ENCODE data around the gene TET3. TPM values are rescaled to one million over a fixed set of nuclear protein-coding genes. Genes with fewer than 3 reads are reported as not detected.

The TET3 gene
- total RNA-seq, 4 donors from 2014 or later: 1.3 to 12.0 (median 7.8) TPM

DNA sequence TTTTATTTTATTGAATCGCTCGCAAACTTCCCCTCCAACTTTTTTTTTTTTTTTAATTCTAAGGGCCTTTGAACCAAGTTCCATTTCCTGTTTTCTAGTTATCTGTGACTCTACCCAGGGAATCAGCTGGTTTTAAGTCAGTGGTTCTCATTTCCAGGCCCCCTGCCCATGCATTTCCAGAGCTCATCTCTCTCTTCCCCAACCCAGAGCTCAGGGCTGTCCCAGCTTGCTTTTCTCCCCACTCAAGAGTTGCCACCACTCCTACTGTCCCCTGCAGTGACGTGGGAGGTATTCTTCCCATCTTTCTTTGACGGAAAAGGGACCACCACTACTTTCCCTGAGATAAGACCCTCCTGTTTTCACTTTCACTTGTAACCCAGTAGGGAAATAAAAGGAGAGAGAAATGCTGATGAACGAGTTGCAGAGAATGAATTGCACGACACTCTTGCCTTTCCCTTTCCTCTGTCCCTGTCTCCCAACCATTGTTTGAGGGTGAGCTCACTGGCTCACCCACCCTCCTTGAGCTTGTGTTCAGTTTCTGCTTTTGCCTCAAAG, 42.1 kb downstream of the TET3 start:
- H3K9me3 ChIP-seq: no peaks in the 10 kb centered on the region
- intact Hi-C loops (cut with DNase I; ENCODE audit: low total_unique reads): no loop called here
- H3K27me3 ChIP-seq: no peaks in the 10 kb centered on the region
- TF ChIP-seq, protein P1, sequence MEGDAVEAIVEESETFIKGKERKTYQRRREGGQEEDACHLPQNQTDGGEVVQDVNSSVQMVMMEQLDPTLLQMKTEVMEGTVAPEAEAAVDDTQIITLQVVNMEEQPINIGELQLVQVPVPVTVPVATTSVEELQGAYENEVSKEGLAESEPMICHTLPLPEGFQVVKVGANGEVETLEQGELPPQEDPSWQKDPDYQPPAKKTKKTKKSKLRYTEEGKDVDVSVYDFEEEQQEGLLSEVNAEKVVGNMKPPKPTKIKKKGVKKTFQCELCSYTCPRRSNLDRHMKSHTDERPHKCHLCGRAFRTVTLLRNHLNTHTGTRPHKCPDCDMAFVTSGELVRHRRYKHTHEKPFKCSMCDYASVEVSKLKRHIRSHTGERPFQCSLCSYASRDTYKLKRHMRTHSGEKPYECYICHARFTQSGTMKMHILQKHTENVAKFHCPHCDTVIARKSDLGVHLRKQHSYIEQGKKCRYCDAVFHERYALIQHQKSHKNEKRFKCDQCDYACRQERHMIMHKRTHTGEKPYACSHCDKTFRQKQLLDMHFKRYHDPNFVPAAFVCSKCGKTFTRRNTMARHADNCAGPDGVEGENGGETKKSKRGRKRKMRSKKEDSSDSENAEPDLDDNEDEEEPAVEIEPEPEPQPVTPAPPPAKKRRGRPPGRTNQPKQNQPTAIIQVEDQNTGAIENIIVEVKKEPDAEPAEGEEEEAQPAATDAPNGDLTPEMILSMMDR (IDR thresholded peaks at IDR 0.05): no peak
- no peak for TF ChIP-seq POLR2A (IDR thresholded peaks at IDR 0.05)
- no peak overlapping the region for H3K4me3 ChIP-seq
- no peaks in the 10 kb centered on the region for H3K4me1 ChIP-seq
- no peak for DNase-seq
- H3K27ac ChIP-seq: no peak overlapping the region
- H3K36me3 ChIP-seq: no peaks in the 10 kb centered on the region

DNA sequence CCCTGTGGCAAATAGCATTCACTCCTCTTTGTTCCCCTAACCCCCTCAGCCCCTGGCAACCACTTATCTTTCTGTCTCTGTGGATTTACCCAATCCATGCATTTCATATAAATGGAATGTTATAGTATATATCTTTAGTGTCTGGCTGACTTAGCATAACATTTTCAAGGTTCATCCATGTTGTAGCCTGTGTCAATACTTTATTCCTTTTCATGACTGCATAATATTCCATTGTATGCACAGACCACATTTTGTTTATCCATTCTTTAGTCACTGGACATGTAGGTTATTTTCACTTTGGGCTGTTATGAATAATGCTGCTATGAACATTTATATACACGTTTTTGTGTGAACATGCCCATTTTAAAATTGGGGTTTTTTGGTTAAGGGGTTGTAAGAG, 42.8 kb downstream of the TET3 start:
- H3K27me3 ChIP-seq: no peaks in the 10 kb centered on the region
- no peaks in the 10 kb centered on the region for H3K36me3 ChIP-seq
- H3K27ac ChIP-seq: no peak overlapping the region
- TF ChIP-seq, protein P1 (IDR thresholded peaks at IDR 0.05): no peak
- TF ChIP-seq POLR2A (IDR thresholded peaks at IDR 0.05): no peak
- no peaks in the 10 kb centered on the region for H3K9me3 ChIP-seq
- no peak for DNase-seq
- peaks cover 0 to under 1% of the 10 kb centered on the region in 2 donors for H3K4me1 ChIP-seq
- no peak overlapping the region for H3K4me3 ChIP-seq
- intact Hi-C loops (cut with DNase I; ENCODE audit: low total_unique reads): no loop called here

DNA sequence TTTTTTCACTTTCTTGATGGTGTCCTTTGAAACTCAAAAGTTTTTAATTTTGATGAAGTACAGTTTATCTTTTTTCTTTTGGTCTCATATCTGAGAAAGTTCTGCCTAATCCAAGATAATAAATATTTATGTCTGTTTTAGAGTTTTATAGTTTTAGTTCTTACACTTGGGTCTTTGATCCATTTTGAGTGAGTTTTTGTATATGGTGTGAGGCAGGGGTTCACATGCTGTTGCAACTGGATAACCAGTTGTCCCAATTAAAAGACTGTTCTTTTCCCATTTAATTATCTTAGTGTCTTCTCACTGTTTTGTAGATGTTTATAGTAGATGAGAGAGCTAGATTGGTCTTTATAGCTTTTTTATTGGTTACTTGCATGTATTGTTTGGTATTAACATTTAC, 43.6 kb downstream of the TET3 start:
- Histone ChIP-seq H3K4me1 (peaks cover 0 to 4% of the 10 kb centered on the region in 2 donors), H3K9me3 (no peaks in the 10 kb centered on the region), H3K36me3 (no peaks in the 10 kb centered on the region), H3K27me3 (no peaks in the 10 kb centered on the region), H3K4me3 (no peak overlapping the region), H3K27ac (no peak overlapping the region)
- intact Hi-C loops (cut with DNase I; ENCODE audit: low total_unique reads): no loop called here
- TF ChIP-seq POLR2A (IDR thresholded peaks at IDR 0.05): no peak
- TF ChIP-seq, protein P1 (IDR thresholded peaks at IDR 0.05): no peak
- DNase-seq: no peak

DNA sequence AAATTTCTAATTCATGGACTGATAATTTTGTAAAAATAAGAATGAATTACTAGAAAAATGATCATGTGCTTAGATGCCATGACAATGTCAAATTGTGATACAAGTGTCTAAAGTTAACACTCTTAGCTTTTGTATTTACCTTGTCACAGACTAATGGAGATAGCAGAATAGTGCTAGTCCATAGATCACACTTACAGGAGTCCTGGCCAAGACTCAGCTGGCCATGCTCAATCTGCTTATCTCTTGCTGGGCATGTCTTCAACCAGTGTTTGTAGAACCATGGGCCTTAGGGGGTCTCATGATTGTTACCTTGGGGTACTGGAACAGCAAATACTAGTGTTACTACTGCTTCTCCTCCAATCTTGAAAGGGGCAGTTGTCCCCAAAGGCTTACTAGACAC, 44.0 kb downstream of the TET3 start:
- H3K9me3 ChIP-seq: no peaks in the 10 kb centered on the region
- no peak for DNase-seq
- TF ChIP-seq, protein P1 (IDR thresholded peaks at IDR 0.05): no peak
- no peak for TF ChIP-seq POLR2A (IDR thresholded peaks at IDR 0.05)
- no peak overlapping the region for H3K4me3 ChIP-seq
- H3K27me3 ChIP-seq: no peaks in the 10 kb centered on the region
- intact Hi-C loops (cut with DNase I; ENCODE audit: low total_unique reads): no loop called here
- H3K27ac ChIP-seq: no peak overlapping the region
- H3K36me3 ChIP-seq: no peaks in the 10 kb centered on the region
- peaks cover 0 to 4% of the 10 kb centered on the region in 2 donors for H3K4me1 ChIP-seq

DNA sequence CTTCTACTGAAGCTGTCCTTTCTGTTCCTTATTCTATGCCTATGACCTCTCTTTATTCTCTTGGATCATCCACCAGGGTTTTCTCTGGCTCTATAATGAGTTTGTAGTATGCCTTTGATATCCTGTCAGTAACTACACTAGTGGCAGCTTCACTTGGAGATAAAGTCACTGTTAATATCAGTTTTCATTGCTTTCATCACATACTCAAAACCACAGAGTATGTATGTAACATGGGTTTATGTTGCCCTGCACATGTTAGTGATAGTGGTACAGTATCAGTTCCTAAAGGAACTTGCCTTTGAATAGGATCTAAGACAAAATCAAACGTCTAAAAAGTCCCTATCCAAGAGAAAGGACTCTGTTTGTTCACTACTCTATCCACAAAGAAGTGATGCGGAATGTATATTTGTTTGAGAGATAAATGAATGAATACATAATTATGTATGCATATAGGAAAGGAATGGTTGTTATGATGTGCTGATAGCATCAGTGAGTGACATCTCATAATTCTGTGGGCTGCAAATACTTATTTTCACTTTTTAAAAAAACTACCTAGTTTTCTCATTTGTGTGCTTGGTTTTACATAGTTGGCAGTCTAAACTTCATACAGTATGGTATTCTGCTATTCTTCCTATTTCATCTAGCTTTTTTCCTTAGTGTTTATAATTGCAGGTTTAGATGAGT, 45.1 kb downstream of the TET3 start:
- no peak overlapping the region for H3K27ac ChIP-seq
- no peaks in the 10 kb centered on the region for H3K36me3 ChIP-seq
- no peaks in the 10 kb centered on the region for H3K9me3 ChIP-seq
- no peak overlapping the region for H3K4me3 ChIP-seq
- H3K4me1 ChIP-seq: peaks cover 0 to 4% of the 10 kb centered on the region in 2 donors
- H3K27me3 ChIP-seq: no peaks in the 10 kb centered on the region
- DNase-seq: no peak
- intact Hi-C loops (cut with DNase I; ENCODE audit: low total_unique reads): no loop called here
- TF ChIP-seq, protein P1 (IDR thresholded peaks at IDR 0.05): no peak
- TF ChIP-seq POLR2A (IDR thresholded peaks at IDR 0.05): no peak

All from uterus (tissue), 4 donors.